ENCODE measurements around the gene SLC26A5.

SLC26A5 gene

DNA sequence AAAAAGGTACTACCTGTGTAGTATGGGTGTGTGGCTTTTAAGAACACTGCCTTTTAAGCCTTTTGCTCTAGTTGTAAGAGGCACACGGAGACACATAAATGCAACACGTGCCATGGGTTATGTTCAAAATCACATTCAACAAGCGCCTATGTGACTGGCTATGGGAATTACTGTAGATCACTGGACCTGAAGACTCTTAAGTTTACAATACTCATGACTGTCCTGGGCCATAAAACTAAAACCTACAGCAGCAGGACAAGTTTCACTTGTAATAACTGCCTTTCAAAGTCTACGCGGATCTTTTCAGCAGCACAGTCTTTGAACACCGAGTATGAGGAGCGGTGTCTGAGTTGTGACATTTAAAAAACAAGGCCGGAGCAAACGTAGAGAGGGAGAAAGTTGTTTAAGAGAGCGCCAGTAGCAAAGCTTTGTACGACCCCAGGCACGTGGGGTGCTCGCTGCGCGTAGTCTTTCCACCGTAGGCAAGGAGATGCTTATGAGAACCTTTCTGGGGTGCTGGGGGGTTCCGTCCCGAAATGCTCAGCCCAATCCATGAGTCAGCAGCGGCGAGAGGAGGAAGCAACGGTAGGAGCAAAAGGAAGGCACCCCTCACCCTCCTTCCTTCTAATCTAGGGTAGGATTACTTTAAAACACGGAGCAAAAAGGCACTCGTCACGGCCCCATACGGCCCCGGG is 102.1 kb downstream of the SLC26A5 start:
- peak overlapping the region; percentile 99 for H3K27ac Mint-ChIP-seq
- peak overlapping the region; percentile 99 for H3K4me3 Mint-ChIP-seq
- H3K4me1 Mint-ChIP-seq = peaks cover 46% of the 10 kb centered on the region
- H3K9me3 Mint-ChIP-seq = no peaks in the 10 kb centered on the region
- ATAC-seq = peak; percentile 27
- peaks cover 78% of the 10 kb centered on the region for H3K36me3 Mint-ChIP-seq
- peak in 1 of 2 donors; percentile 21 for DNase-seq (ENCODE audit: low spot score in 2 of 2)

DNA sequence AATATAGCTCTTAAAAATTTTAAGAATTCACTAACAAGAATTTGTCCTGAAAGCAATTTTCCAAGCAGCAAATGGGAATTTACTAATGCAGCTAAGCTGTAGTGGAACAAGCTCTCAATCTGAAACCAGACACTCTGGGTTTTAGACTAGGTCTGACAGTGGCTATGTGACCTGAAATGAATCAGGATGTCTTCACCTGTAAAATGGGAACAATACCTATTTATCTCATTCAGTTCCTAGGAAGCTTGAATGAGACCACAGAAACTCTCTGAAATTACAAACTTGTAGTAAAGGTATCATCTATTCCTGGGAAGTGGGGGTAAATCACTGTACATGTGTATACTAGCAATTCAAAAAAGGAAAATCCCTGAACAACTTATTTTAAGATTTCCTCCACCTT is 102.7 kb downstream of the SLC26A5 start:
- H3K9me3 Mint-ChIP-seq = no peaks in the 10 kb centered on the region
- H3K36me3 Mint-ChIP-seq = peaks cover 81% of the 10 kb centered on the region
- H3K4me1 Mint-ChIP-seq = peaks cover 43% of the 10 kb centered on the region
- peak overlapping the region; percentile 99 for H3K27ac Mint-ChIP-seq
- DNase-seq (ENCODE audit: low spot score in 2 of 2) (no peak), ATAC-seq (no peak)
- H3K4me3 Mint-ChIP-seq = peak overlapping the region; percentile 99

DNA sequence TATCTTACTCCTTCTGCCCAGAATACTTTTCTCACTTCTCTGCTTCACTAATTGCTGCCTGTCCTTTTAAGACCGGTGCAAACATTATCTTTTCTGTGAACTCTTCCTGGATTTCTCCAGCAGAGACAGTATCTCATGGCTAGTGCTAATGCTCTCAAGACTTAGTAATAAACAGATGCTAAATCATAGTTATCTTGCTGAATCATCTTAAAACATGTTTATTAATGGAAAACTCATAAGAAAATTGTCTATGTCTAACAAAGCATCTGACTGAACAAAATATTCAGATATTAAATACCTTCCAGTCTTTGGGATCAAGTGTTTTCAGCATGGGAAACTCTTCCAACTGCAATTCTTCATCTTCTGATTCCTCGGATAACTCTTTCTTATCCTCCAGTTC is 104.5 kb downstream of the SLC26A5 start:
- ATAC-seq = no peak
- H3K4me1 Mint-ChIP-seq = peaks cover 38% of the 10 kb centered on the region
- H3K4me3 Mint-ChIP-seq = peak overlapping the region; percentile 99

DNA sequence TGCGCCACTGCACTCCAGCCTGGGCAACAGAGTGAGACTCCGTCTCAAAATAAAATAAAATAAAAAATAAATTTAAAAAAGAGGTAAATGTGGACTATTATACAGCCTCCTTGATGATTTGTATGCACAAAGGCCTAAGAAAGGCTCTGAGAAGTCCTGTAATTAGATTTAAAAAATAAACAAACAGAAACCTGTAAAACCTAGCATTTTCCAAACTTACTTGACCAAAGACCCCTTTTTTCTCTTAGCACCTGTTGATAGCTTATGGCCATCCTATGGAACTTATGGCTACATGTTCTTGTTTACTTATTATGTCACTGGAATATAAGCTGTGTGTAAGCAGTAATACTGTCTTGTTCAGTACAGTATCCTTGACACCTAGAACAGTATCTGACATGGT is 107.1 kb downstream of the SLC26A5 start:
- Mint-ChIP-seq H3K4me3 (no peak overlapping the region), H3K36me3 (peaks cover 99% of the 10 kb centered on the region), H3K27ac (peak overlapping the region; percentile 46), H3K4me1 (peaks cover 32% of the 10 kb centered on the region), H3K9me3 (no peaks in the 10 kb centered on the region)
- ATAC-seq (no peak), DNase-seq (ENCODE audit: low spot score in 2 of 2) (no peak)

More for the DNA sequence above, 104.5 kb downstream of the SLC26A5 start:
- DNase-seq (ENCODE audit: low spot score in 2 of 2) = no peak
- H3K9me3 Mint-ChIP-seq = no peaks in the 10 kb centered on the region
- H3K27ac Mint-ChIP-seq = peak overlapping the region; percentile 77
- H3K36me3 Mint-ChIP-seq = peaks cover 87% of the 10 kb centered on the region

DNA sequence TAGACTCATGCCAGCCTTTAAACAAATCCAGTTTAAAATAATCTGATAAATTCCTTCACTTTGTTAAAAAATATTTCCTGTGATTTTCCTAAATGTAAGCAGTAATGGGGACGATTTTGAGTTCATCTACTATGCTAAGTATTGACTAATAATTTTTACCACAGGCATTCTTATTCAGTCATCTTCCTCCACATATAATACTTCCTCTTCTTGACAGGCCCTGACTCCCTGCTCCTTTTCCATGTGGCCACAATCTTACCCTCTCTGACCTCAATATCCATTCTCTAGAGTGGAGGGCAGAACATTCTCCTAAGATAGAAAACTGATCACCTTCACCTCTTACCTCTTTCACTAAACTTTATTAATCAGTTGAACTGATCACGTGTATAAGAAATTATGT is 109.2 kb downstream of the SLC26A5 start:
- peaks cover 100% of the 10 kb centered on the region for H3K36me3 Mint-ChIP-seq
- no peaks in the 10 kb centered on the region for H3K9me3 Mint-ChIP-seq

DNA sequence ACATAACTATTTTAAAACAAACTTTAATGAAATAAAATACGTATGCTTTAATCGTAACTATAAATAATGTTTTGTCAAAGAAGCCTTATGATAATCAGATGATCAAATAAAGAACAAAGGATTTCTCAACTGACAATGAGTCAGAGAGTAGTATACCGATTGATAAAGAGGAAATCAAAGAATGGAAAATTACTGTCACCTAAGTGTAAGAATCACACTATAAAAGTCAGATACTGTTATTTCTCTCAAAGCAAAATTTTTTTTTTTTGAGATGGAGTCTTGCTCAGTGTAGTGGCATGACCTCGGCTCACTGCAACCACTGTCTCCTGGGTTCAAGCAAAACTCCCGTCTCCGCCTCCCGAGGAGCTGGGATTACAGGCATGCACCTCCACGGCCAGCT is 120.3 kb downstream of the SLC26A5 start:
- ATAC-seq = no peak
- Mint-ChIP-seq H3K36me3 (peaks cover 93% of the 10 kb centered on the region), H3K4me1 (no peaks in the 10 kb centered on the region), H3K9me3 (no peaks in the 10 kb centered on the region), H3K4me3 (no peak overlapping the region), H3K27ac (peak overlapping the region; percentile 71)
- no peak for DNase-seq (ENCODE audit: low spot score in 2 of 2)

More for the DNA sequence above, 109.2 kb downstream of the SLC26A5 start:
- no peak overlapping the region for H3K4me3 Mint-ChIP-seq
- peaks cover 29% of the 10 kb centered on the region for H3K4me1 Mint-ChIP-seq
- H3K27ac Mint-ChIP-seq = peak overlapping the region; percentile 13
- no peak for ATAC-seq
- DNase-seq (ENCODE audit: low spot score in 2 of 2) = no peak

All from stimulated activated effector memory CD8-positive, alpha-beta T cell treated with anti-CD3 and anti-CD28 coated beads, Interleukin-12 subunit alpha, Interleukin-12 subunit beta, amount 100 ng/mL, for 72 hours (primary cell).